T-helper 1 cell (primary cell): ENCODE measurements around the gene MRPL36.
"Not testable (repeated sequence)": the region's sequence is repeated elsewhere in the genome, so short reads cannot be mapped to it uniquely, and the experiment has no call there.

ENCODE experiments used
- DNase-seq, 5 donors: peaks; one replicate each; pipeline ENCODE4 v3.0.0-alpha.2; 2012 to 2020

MRPL36 gene

DNA sequence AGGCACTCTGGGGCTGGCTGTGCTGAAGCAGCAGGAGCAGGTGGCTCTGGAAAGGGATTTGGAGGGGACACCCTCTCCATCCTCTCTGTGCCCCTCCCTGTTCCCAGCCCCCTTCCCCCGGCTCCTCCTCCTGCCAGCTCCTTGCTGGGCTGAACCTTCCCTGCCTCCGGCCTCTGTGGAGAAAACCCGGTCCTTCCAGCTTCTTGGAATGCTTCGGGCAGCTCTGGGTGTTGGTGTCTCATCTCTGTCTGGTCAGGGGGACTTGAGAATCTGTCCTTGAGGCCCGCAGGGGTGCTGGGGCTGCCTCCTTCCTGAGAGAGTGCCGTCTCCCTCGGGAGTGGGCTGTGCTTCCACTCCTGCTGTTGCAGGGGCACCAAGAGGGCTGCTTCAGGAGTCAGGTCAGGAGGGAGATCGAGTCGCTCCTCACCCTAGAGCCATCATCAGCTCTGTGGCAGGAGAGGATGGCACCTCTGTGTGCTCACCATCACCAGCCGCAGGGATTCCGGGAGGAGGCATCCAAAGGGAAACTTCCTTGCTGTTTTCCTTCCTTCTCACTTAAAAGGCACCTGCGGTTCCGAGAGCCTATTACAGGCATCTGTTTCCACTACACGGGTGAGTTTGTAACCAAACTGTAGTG is 32.2 kb upstream of the MRPL36 start:
- DNase-seq: no peak

DNA sequence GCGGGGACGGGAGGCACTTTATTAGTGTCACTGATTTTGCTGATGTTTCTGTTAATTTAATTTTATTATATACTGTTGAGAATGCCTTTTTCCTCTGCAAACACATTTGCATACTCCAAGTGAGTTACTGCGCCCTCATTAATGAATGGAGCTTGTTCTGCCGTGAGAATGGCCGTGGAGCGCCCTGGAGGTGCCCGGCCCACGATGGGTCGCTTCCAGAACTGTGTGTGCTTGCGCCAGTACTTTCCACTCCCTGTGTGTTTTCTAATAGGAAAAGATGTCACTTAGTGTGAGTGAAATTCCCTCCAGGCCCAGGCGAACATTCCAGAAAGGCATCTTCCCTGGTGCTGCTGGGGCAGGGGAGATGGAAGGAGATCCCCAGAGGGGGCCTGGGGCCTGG is 31.6 kb upstream of the MRPL36 start:
- DNase-seq: no peak

DNA sequence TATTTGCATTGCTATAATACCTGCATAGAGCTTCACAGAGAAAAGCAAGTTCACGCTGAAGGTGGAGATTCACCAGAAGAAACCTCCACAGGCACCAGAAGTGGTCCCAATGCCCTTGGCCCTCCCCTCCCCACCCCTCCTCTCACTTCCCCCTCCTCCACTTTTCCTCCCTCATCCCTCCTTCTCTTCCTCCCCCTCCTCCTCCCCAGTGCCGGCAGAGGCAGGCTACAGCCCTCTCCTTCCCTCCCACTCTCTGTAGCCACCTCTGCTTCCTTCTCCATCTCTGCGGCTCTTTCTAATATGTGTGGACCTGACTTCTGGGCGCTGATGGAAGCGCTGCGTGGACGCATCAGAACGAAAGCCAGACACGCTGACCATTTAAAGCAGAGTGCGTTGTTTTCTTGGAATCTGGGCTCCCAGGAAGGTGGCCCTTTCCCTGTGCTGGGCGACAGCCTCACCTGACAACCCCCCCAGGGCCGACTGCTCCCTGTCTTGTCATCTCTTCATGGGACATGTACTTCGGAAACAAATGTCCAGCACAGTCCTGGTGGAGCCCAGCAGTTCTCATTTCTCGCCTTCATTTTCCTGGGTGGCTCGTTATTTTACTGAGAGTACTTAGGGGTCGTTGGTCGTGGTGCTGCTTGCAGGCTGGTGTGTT is 31.1 kb upstream of the MRPL36 start:
- DNase-seq: no peak

DNA sequence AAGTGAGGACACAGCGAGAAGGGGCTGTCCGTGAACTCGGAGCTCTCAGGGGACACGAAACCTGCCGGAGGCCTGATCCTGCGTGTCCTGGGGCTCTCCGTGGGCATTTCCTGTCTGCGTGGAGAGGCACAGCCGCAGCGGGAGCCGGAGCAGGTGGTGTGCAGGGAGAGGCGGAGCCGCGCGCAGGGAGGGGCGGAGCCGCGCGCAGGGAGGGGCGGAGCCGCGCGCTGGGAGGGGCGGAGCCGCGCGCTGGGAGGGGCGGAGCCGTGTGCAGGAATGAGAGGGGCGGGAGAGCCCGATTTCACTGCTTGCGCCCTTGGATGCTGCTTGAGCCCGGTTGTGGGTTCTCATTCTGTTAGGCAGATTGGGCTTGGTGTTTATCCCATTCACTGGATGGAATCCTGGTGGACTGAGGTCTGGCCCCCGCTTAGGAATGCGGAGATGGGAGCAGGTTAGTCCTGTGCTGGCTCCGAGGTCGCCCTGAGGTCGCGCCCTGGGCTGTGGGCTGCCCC is 28.3 kb upstream of the MRPL36 start:
- DNase-seq: peak in 1 of 5 donors; percentile 5

DNA sequence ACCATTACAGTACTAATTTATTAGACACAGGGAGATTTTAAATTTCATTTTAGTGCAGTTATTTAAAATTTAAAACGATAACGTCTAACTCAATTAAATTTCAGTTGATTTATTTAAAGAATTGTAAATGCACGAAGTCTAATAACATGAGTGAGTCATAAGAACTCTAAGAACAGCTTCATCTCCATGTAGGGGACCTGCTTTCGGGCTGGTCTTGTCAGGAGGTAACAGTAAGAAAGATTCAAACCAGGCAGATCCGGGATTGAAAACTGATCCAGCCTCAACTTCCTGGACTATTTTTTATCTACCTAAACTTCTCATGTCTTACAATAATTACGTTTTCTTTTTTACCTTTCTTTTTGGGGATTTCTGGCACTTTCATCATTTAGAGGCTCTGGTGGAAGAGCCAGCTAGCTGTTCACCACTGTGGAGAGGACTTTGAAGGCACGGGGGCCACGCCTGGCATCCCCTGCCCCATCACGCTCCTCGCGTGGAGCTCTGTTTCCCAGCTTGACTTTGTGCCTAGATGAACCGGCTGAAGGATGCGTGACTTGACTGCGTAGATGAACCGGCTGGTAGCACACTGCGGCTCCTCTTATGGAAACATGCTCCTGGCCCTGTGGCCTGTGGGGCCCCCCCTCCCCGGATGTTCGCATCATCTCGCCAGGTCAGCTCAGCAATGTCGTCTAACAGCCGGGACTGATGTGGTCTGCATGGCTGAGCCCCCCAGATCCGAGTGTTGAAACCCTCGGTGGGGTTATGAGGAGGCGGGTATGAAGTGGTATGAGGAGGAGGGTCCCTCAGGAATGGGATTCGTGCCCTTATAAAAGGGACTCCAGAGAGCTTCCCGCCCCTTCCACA is 27.6 kb upstream of the MRPL36 start:
- no peak for DNase-seq

DNA sequence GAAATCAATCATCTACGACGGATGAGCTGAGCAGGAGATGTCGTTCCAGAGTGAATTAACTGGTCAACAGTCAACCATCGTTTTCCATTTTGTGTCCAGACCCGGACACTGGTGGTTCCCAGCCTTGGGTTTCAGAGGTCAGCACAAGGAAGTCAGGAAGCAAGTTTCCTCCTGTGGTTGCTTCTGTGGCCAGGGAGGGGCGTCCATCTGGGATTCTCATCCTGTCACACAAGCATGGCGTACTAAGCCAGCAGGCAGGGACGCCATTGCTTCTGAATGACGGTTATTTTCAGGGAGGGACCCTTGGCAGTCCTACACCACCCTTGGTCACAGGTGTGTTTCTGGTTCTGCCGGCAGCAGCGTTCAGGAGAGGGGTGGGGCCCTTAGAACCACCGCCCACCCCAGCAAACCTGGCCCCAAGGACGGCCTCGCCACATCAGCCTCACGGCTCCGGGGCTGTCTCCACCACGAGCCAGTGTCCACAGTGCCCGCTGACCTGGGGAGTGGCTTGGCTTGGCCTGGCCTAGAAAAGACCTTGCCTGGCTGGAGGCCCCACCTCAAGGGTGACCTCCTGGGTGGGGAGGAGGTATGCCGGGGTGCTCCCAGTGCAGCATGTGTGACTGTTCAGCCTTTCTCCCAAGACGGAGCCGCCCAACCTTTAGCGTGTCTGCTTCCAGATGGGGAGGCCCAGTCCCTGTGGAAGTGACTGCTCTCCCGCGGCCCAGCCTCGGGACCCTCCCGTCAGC is 26.8 kb upstream of the MRPL36 start:
- no peak for DNase-seq

DNA sequence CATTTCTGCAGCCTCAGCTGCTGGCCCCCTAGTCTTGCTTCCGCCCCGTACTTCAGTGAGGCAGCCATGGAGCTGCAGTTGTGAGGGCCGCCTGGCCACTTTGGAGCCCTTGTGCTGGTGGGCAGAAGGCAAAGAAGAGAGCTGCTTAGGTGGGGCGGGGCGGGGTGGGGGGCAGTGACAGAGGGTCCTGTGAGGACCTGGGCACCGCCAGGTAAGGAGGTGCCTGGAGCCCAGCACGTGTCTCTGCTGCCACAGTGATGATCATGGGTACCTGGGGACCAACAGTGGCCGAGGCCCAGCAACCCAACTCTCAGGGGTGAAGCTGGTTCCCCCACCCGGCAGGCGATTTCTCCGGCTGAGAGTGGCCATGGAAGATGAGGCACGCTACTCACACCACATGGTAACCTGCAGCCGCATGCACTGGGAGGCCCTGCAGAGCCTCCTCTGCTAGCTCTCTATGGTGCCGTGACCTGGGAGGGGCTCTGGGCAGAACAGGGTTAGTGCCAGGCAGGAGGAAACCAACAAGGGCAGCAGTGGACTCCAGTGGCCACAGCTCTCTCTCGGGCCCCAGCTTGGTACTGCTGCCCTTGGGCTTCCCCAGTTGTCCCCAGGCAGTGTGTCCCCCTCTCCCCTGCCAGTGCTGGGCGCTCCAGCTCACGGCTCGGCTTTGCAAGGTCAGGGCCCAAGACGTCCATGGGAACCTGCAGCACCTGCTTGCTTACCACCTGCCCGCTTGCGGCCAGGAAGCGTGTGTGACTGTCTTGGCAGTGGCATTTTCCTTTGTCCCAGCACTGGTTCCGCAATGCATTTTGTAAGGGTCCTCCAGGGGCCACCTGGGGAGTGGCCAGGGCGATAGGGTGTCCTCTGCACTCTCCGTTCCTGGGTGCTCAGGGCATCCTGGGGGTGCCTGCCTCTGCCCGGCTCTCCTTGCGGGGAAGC is 25.5 kb upstream of the MRPL36 start:
- DNase-seq: no peak

DNA sequence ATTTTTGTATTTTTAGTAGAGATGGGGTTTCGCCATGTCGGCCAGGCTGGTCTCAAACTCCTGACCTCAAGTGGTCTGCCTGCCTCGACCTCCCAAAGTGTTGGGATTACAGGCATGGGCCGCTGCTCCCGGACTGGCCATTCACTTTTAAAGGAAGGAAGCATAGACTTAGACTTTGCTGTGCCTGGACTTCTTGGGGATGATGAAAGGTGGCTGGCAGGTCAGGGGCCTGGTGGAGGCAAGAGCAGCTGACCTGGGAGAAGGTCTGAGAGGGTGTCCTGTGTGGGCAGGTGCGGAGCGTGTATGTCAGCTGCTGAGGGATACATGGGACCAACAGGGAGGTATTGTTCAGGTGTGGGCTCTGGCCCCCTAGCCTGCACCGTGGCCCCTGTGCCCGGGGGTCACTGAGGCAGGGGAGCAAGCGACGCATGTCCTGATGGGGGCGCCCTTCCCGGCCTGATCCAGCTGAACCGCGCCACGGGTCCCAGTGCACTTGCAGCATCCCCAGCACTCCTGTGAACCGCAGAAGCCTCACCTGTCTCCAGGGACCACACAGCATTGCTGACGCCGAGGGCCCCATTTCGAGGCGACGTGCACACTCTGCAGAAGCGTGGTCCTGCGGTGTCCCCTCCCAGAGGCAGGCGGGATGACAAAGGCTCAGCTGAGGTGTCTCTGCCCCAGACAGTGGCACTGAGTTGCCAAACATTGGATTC is 24.6 kb upstream of the MRPL36 start:
- no peak for DNase-seq

DNA sequence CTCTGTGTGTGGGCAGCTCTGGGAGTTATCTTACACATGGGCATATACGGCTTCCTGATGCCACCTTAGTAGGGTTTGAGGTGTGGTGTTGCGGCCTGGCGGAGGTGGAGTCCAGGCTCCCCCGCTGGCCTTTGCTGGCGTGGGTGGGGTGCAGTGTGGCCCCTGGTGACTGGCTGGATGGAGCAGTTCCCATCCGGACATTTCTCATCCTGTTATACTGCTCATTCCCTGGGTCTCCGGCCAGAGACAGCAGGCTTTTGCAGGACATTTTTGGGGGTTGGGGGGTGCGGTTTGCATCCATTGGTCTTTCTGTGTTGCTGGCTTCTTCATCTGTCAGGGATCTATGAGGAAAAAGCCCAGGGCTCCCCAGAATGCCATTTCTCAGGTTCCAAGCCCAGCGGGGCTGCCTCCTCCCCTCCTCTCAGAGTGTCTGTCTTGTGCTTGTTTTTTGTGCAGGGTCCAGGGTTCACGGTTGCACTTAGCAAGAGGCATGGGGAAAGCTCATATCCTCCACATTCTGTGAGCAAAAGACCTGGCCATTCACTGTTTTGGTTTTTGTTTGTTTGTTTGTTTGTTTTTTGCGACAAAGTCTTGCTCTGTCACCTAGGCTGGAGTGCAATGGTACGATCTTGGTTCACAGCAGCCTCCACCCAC is 23.9 kb upstream of the MRPL36 start:
- DNase-seq: no peak

DNA sequence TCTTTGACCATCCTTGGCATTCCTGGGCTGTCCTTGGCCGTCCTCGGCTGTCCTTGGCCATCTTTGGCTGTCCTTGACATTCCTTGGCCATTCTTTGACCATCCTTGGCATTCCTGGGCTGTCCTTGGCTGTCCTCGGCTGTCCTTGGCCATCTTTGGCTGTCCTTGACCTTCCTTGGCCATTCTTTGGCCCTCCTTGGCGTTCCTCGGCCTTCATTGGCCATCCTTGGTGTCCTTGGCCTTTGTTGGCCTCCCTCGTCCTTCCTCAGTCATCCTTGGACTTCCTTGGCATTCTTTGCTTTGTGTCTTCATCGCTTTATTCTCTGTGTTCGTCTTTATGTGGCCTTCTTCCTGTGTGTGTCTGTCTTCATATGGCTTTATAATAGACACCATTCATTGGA is 22.2 kb upstream of the MRPL36 start:
- DNase-seq: no peak

DNA sequence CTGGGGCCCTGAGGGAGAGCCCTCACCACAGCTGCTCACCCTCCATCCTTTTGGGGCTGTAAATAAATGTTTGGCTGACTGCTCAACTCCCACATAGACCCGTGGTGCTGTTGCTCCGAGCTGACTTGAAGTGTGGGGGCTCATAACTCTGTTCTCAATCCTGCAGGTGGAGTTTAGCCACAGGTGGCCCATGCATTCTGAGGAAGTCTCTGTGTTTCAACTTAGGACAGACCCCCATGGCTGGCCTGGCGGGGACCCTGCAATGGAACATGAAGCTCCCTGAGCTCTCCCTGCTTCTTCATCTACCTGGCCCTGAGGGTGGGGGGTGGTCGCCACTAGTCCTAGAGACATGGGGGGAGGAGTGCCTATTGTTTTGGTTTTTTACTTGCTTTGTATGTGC is 21.3 kb upstream of the MRPL36 start:
- DNase-seq: no peak

DNA sequence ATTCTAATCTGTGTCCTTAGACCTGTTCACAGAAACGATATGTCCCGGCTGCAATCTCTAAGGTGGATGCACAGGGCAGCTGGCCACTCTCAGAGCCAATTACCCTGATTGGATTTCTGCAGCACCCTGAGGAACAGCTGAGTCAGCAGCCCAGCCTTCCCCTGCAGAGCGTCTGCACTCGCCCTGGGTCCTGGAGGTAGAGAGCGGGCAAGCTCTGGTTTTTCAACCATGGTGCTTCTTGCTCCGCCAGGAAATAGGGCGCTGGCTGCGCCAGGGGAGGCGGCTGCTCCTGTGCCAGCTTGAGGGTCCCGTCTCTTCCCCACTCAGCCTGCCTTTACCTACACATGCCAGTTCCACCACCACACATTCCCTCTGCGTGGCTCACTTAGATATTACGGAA is 20.7 kb upstream of the MRPL36 start:
- DNase-seq: no peak

DNA sequence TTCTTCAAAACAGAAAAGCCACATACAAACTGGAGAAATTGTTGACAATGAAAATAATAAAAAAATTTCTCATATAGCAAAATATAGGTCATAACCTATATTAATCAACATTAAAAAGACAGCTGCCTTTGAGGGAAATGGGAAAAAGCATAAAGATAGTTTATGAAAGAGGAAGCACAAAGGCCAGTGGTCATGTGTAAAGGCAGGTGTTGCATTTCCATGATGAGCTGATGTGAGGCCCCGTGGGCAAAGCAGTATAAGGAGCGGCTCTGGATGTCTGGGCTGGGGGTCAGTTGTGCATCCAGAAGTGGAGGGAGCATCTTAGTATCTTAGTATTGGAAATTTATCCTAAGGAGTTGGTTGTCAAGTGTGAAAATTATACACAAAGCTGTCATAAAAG is 19.8 kb upstream of the MRPL36 start:
- no peak for DNase-seq

DNA sequence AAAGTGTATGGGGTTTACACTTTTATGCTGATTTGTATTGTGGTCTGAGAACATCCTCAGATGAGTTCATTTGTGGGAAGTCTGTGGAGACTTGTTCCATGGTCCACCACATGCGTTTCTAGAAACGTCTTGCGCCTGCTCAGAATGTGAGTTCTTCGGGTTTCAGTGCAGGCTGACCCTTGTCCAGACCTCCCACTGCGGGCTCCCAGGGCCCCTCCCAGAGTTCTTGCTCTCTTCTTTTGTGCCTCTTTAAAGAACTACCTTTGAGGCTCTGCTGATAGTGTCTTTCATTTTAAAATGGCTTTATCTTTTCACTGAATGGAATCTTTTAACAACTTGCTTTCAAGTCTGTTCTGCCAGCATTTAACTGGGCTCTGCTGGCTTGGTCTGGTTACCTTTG is 19.1 kb upstream of the MRPL36 start:
- no peak for DNase-seq

DNA sequence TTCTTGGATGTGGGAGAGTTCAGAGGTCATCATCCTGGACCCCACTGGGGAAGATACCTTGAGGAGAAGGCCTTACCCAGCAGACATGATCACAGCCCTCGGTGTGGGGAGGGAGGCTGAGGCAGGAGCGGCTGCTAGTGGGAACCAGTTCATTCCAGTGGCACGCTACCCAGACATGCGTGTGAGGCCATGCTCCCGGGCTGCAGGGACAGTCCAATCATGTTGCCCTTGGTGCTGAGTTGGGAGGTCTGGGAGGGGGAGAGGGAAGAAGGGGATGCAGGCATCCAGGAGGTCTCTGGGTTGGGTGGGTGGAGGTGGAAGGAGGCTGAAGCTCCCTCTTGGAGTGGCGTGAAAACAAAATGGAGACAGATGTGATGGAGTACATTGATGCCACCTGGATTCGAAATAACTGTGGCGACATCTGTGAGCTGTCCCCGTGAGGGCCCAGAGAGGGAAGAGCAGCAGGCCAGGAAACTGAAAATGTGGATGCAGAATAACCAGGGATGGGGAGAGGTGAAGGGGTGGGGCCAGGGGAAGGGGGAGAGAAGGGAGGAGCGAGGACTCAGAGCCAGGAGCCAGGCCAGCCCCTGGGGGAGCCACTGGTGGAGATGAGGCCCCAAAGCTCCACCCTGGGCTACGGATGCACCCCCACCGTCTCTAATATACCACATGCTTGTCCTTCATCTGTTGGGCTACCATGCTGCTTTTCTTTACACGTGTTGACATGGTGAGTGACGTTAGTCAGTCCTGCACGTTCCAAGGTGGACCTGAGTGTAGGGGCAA is 17.8 kb upstream of the MRPL36 start:
- DNase-seq: no peak

DNA sequence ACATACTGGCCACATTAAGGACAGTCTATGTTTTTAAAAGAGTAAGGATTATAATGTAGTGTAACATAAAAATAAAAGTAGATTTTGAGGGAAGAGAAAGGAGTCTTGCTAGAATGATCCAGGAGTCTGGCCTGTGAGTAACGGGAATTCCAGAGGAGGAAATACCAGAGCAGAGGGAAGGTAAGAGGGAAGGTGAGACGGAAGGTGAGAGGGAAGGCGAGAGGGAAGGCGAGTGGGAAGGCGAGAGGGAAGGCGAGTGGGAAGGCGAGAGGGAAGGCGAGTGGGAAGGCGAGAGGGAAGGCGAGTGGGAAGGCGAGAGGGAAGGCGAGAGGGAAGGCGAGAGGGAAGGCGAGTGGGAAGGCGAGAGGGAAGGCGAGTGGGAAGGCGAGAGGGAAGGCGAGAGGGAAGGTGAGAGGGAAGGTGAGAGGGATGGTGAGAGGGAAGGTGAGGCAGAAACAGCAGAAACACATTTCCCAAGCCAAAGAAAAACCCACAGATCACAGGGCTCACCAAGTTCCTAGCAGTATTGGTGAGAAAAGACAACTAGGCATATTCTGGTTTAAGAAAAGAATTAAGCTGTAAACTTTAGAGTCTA is 17.0 kb upstream of the MRPL36 start:
- DNase-seq: not testable (repeated sequence)

DNA sequence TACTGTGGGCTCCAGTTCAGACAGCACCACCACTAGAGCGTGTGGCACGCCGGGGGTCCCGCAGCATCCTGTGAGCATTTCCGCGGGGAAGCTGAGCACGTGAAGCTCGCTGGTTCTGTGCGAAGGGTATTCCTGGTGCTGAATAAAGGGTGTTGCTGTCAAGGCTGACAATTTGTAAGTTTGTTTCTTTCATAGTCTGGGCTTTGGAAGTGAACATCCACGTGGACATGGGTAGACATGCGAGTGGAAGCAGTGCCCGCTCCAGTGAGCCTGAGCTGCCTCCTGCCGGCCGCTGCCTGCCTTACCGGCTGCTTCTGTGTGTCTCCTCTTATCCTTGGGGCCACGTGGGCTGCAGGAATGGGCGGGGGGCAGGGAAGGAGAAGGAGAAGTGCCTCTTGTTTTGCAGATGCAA is 16.2 kb upstream of the MRPL36 start:
- DNase-seq: no peak

DNA sequence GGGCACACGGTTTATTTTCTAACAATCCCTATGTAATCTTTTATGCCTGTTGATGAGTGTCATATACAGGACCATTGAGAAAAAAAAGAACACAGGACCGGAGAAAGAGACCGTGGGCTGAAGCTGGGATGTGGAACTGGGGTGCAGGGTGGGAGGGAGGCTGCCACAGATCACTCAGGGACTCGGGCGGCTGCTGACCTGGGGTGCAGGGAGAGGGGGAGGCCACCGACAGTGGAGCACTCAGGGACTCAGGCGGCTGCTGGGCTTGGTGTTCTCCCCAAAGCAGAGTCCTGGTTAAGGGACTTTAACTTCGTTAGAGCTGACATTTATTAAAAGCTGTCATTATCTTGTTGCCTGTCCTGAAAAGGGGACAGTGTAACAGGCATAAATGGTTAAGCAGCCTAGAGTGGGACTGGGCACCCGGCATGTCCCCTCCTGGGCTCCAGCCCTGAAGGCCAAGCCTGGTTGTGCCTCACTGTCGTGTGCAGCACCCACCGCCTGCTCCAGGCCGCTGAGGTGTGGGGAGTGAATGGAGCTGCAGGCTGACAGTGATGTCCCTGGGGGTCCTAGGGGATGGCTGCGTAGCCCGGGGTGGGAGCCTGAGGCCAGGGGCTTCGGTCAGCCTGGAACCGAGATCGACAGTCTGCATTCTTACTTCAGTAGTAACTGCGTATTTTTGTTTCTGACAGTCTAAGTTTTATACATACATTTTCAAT is 15.6 kb upstream of the MRPL36 start:
- no peak for DNase-seq
